ENCODE measurements around the gene ZFYVE28. TPM values are rescaled to one million over a fixed set of nuclear protein-coding genes. Genes with fewer than 3 reads are reported as not detected.

ZFYVE28 gene
- total and polyA plus RNA-seq, 8 donors, result 4.9 to 88.8 (median 7.3) TPM

DNA sequence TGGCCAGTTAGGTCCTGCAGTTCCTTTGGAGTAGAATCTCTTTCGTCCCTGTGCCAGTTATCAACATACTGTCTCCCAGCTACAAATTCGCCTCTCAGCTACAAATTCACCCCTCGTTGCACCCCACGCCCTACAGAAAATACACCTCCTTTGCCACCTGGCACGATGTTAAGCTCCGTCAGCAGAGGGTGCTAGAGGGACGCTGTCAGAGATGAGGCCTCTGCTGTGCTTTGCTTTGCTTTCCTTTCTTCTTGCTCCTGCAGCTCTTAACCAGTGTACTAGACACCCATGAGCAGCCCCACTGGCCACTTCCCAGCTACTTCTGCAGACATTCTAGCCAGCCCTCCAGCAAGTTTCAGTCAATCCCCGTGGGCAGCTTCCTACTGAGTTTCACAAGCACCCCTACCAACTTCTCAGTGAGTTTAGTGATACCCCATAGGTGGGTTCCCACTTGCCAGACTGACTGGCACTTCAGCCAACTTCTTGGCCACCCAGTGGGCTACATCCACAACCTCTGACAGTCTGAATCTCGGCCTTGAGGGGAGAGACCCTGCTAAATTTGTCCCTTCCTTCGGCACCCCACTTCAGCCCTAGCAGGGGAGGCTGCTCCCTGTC is 198.3 kb downstream of the ZFYVE28 start:
- TF ChIP-seq, protein P1, sequence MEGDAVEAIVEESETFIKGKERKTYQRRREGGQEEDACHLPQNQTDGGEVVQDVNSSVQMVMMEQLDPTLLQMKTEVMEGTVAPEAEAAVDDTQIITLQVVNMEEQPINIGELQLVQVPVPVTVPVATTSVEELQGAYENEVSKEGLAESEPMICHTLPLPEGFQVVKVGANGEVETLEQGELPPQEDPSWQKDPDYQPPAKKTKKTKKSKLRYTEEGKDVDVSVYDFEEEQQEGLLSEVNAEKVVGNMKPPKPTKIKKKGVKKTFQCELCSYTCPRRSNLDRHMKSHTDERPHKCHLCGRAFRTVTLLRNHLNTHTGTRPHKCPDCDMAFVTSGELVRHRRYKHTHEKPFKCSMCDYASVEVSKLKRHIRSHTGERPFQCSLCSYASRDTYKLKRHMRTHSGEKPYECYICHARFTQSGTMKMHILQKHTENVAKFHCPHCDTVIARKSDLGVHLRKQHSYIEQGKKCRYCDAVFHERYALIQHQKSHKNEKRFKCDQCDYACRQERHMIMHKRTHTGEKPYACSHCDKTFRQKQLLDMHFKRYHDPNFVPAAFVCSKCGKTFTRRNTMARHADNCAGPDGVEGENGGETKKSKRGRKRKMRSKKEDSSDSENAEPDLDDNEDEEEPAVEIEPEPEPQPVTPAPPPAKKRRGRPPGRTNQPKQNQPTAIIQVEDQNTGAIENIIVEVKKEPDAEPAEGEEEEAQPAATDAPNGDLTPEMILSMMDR (IDR thresholded peaks at IDR 0.05), result peak in 5 of 7 experiments; percentile 68 to 87 (median 76)
- no peak for TF ChIP-seq EP300 (IDR thresholded peaks at IDR 0.05)
- peak in 1 of 3 donors; percentile 48 for TF ChIP-seq POLR2AphosphoS5 (IDR thresholded peaks at IDR 0.05)
- no peak for TF ChIP-seq POLR2A (IDR thresholded peaks at IDR 0.05)
- Histone ChIP-seq H3K4me3 (no peak overlapping the region), H3K27me3 (no peaks in the 10 kb centered on the region), H3K36me3 (peaks cover 0 to 18% (median 17%) of the 10 kb centered on the region in 4 donors), H3K9me3 (no peaks in the 10 kb centered on the region), H3K27ac (no peak overlapping the region), H3K4me1 (peaks cover 0 to 9% (median 4%) of the 10 kb centered on the region in 4 donors)
- WGBS, 5 donors, result 8 to 12% (median 11%) methylated on average over 10 of the region's 10 CpGs
- peak; percentile 78 to 90 for DNase-seq
- intact Hi-C loops (cut with DNase I; ENCODE audit: low total_unique reads), result no loop called here

Small RNAs within 50 kb of the gene (small RNA-seq; reads per million reads assigned to genes)
- gene COX6B1P5, result 0 reads per million in 4 donors

Other genes with a start within 250 kb of the ZFYVE28 start
- gene HAUS3, start 176.5 kb downstream of the ZFYVE28 start, total RNA-seq, result 10 to 100 TPM in 4 of 5 donors, 1 to 10 TPM in 1; 7.6 to 37.4 (median 17.5) TPM
- gene HAUS3, start 176.5 kb downstream of the ZFYVE28 start, polyA plus RNA-seq, result 1 to 10 TPM; 5.5 to 7.4 (median 6.8) TPM
- gene POLN, start 176.5 kb downstream of the ZFYVE28 start, total RNA-seq, result 1 to 10 TPM in 2 of 5 donors, under 1 TPM in 1, not detected in 2; 0.29 to 5.1 (median 1.4) TPM
- 1 to 10 TPM in 2 of 3 donors, under 1 TPM in 1; 0.90 to 1.7 (median 1.3) TPM for gene POLN, start 176.5 kb downstream of the ZFYVE28 start, polyA plus RNA-seq
- gene MXD4, start 156.5 kb downstream of the ZFYVE28 start, total RNA-seq, result 100 to 1,000 TPM in 1 of 5 donors, 10 to 100 TPM in 4; 22.8 to 114 (median 48.7) TPM
- 10 to 100 TPM; 19.1 to 49.4 (median 30.1) TPM for gene MXD4, start 156.5 kb downstream of the ZFYVE28 start, polyA plus RNA-seq
- 1 to 10 TPM in 1 of 5 donors, under 1 TPM in 2, not detected in 2; 0.45 to 1.4 (median 0.92) TPM for gene CFAP99, start 310 bp upstream of the ZFYVE28 start, total RNA-seq
- gene CFAP99, start 310 bp upstream of the ZFYVE28 start, polyA plus RNA-seq, result under 1 TPM in 2 of 3 donors, not detected in 1; 0.05 to 0.62 TPM
- 10 to 100 TPM in 4 of 5 donors, 1 to 10 TPM in 1; 5.3 to 75.2 (median 42.9) TPM for gene RNF4, start 50.5 kb upstream of the ZFYVE28 start, total RNA-seq
- gene RNF4, start 50.5 kb upstream of the ZFYVE28 start, polyA plus RNA-seq, result 10 to 100 TPM; 15.3 to 29.3 (median 28.8) TPM
- 100 to 1,000 TPM in 1 of 5 donors, 10 to 100 TPM in 4; 22.2 to 107 (median 37.9) TPM for gene FAM193A, start 118.0 kb upstream of the ZFYVE28 start, total RNA-seq
- 1 to 10 TPM; 4.9 to 7.0 (median 7.0) TPM for gene FAM193A, start 118.0 kb upstream of the ZFYVE28 start, polyA plus RNA-seq

Data from stomach (tissue), 9 donors.